Omental fat pad (tissue), 4 donors: ENCODE results near the gene HUWE1. TPM values are rescaled to one million over a fixed set of nuclear protein-coding genes. Genes with fewer than 3 reads are reported as not detected.

ENCODE experiments used
- ATAC-seq: fragments of 150-250 bp; one replicate; pipeline ENCODE4 v1.9.1; 2016; ENCODE audit warnings: mild to moderate bottlenecking, moderate library complexity; ENCODE audit not compliant: low FRiP score
- DNase-seq: peaks from one replicate; pipeline ENCODE4 v3.0.0-alpha.2; 2019; ENCODE audit warnings: low spot score
- CTCF ChIP-seq, 3 donors: fragments of 450-650 bp; IDR thresholded peaks; one replicate each; pipeline ENCODE4 v1.5.1; 2016 to 2017; ENCODE audit warnings: antibody characterized with exemption in 3 of 3, mild to moderate bottlenecking in 3 of 3, moderate library complexity in 2 of 3
- total RNA-seq, 4 donors: library from RNA; depleted of rRNA; stranded (reverse); fragments of >200 nt; gene quantifications; one replicate each; pipeline ENCODE4 v1.1.0, GENCODE V29; 2016

The HUWE1 gene
- total RNA-seq, 4 donors from 2014 or later = 91.3 to 137 (median 118) TPM

GRCh38 chrX:53718073-53718472 is 31.6 kb upstream of the HUWE1 start:
- DNase-seq (no peak), ATAC-seq (no peak)
- no peak for TF ChIP-seq CTCF (IDR thresholded peaks at IDR 0.05)

GRCh38 chrX:53717205-53717604 is 30.7 kb upstream of the HUWE1 start:
- TF ChIP-seq CTCF (IDR thresholded peaks at IDR 0.05) = no peak
- no peak for ATAC-seq
- DNase-seq = no peak

- no peak for TF ChIP-seq CTCF (IDR thresholded peaks at IDR 0.05)
- DNase-seq = no peak
- no peak for ATAC-seq
These were observed 30.0 kb upstream of the HUWE1 start for GRCh38 chrX:53716328-53717088.

- no peak for TF ChIP-seq CTCF (IDR thresholded peaks at IDR 0.05)
- DNase-seq (no peak), ATAC-seq (no peak)
These were observed 28.9 kb upstream of the HUWE1 start for GRCh38 chrX:53715346-53715924.

GRCh38 chrX:53714580-53715345 is 28.2 kb upstream of the HUWE1 start:
- DNase-seq = no peak
- no peak for TF ChIP-seq CTCF (IDR thresholded peaks at IDR 0.05)
- ATAC-seq = no peak

GRCh38 chrX:53713987-53714579 is 27.6 kb upstream of the HUWE1 start:
- TF ChIP-seq CTCF (IDR thresholded peaks at IDR 0.05) = no peak
- DNase-seq (no peak), ATAC-seq (no peak)
